ENCODE results near the gene PRRC1.

- TF ChIP-seq POLR2A (IDR thresholded peaks at IDR 0.05; ENCODE audit: low read depth) (no peak), CTCF (IDR thresholded peaks at IDR 0.05) (no peak), POLR2AphosphoS5 (IDR thresholded peaks at IDR 0.05) (no peak)
These were observed 33.4 kb downstream of the PRRC1 start for GRCh38 chr5:127550652-127551409.
